HepG2 (cell line): ENCODE measurements around the gene ZNF384. TPM values are rescaled to one million over a fixed set of nuclear protein-coding genes. Genes with fewer than 3 reads are reported as not detected.

Source experiments
- ATAC-seq: fragments of 200-7000 bp; cut with Tn5 transposase; 3 replicates; pipeline ENCODE4 v1.9.1; 2020; ENCODE audit warnings: mild to moderate bottlenecking, moderate library complexity
- BruUV-seq: library from RNA; stranded (reverse); fragments of 400-500 nt; replicated peaks from 2 replicates; lab custom pipeline; 2021; lab: Mats Ljungman, UMichigan
- CTCF ChIA-PET: fragments of 300-600 bp; formaldehyde crosslinking; extraction: SDS; loops from one replicate; lab custom pipeline; 2021; ENCODE audit warnings: low total read pairs, inconsistent platforms, low intra/inter-chr PET ratio; lab: Yijun Ruan, JAX
- POLR2A ChIA-PET: fragments of 350-600 bp; sonication (Branson Sonifier 250); formaldehyde crosslinking; loops from one replicate; lab custom pipeline; 2020; ENCODE audit warnings: antibody characterized with exemption, inconsistent platforms; lab: Yijun Ruan, JAX
- DNase-seq: peaks from one replicate; pipeline ENCODE4 v3.0.0-alpha.2; 2015; ENCODE audit warnings: low spot score
- FAIRE-seq: peaks from 3 replicates; lab custom pipeline; 2011; peaks lifted over from hg19 to GRCh38; lab: Jason Lieb, UNC
- H2AFZ ChIP-seq: one replicate; pipeline ENCODE4 v1.6.1; 2011; ENCODE audit warnings: low read length, inconsistent platforms
- H3K27ac ChIP-seq: fragments of 300-600 bp; 3 replicates; pipeline ENCODE4 v1.8.0; 2011; ENCODE audit warnings: mixed run types, mild to moderate bottlenecking, mixed read lengths, low read length, inconsistent platforms; ENCODE audit not compliant: insufficient read depth; ENCODE audit errors: extremely low read length
- H3K27me3 ChIP-seq, 2 experiments: fragments of 200-600 bp in 1 of 2; 2 replicates in 1 of 2; 3 replicates in 1 of 2; pipeline versions ENCODE4 v1.6.0 to v1.8.0; 2011; ENCODE audit warnings: low read length in 2 of 2, mild to moderate bottlenecking in 2 of 2, moderate library complexity in 2 of 2, inconsistent platforms in 1 of 2; ENCODE audit not compliant: insufficient read depth in 2 of 2, control insufficient read depth in 1 of 2
- H3K36me3 ChIP-seq, 2 experiments: fragments of 200-600 bp in 1 of 2; replicated peaks in 1 of 2; 2 replicates in 1 of 2; 3 replicates in 1 of 2; pipeline versions ENCODE4 v1.5.1 to v1.8.0; 2011; ENCODE audit warnings: low read length in 2 of 2, inconsistent platforms in 1 of 2; ENCODE audit not compliant: insufficient read depth in 2 of 2, control insufficient read depth in 1 of 2
- H3K4me1 ChIP-seq: 2 replicates; pipeline ENCODE4 v1.5.1; 2012; ENCODE audit warnings: low read length, inconsistent platforms; ENCODE audit not compliant: insufficient read depth
- H3K4me2 ChIP-seq: 2 replicates; pipeline ENCODE4 v1.6.0; 2011; ENCODE audit warnings: low read depth, low read length, inconsistent platforms
- H3K4me3 ChIP-seq, 3 experiments: fragments of 200-600 bp in 1 of 3; sonication (generic), shearing (Covaris generic) in 1 of 3; replicated peaks in 1 of 3; 2 replicates each; pipeline ENCODE4 v1.5.1; 2011 to 2016; ENCODE audit warnings: low read length in 3 of 3, inconsistent platforms in 2 of 3, low read depth in 2 of 3, mild to moderate bottlenecking in 2 of 3, control low read depth in 1 of 3, mixed read lengths in 1 of 3; ENCODE audit not compliant: insufficient read depth in 1 of 3
- H3K79me2 ChIP-seq: one replicate; pipeline ENCODE4 v1.6.1; 2011; ENCODE audit warnings: low read length, inconsistent platforms; ENCODE audit not compliant: insufficient read depth
- H3K9ac ChIP-seq: 2 replicates; pipeline ENCODE4 v1.6.0; 2011; ENCODE audit warnings: mild to moderate bottlenecking, low read depth, low read length, inconsistent platforms; ENCODE audit not compliant: insufficient read depth
- H3K9me3 ChIP-seq: 2 replicates; pipeline ENCODE4 v1.5.1; 2012; ENCODE audit warnings: mild to moderate bottlenecking, low read length
- H4K20me1 ChIP-seq: 2 replicates; pipeline ENCODE4 v1.6.0; 2011; ENCODE audit warnings: inconsistent platforms, mild to moderate bottlenecking, low read length, moderate library complexity; ENCODE audit not compliant: insufficient read depth
- GATAD2A ChIP-seq: IDR thresholded peaks from 2 replicates; pipeline ENCODE4 v1.6.1; 2016
- JDP2 ChIP-seq: sonication (generic); formaldehyde crosslinking; IDR thresholded peaks from 2 replicates; pipeline ENCODE4 v1.8.1; 2022; ENCODE audit warnings: missing genetic modification reagents, borderline replicate concordance
- ZNF33B ChIP-seq: sonication (generic); formaldehyde crosslinking; IDR thresholded peaks from 2 replicates; pipeline ENCODE4 v1.5.1; 2020; ENCODE audit warnings: mild to moderate bottlenecking, missing genetic modification reagents
- WGBS: methylation state at CpG from one replicate; pipeline ENCODE4 v1.1.6; 2017; ENCODE audit warnings: low lambda C conversion rate; 5-methylcytosine and 5-hydroxymethylcytosine counted together
- in situ Hi-C: cut with HindIII; loops from 2 replicates; pipeline ENCODE4 v1.10.0; 2017; ENCODE audit warnings: low pct_unique_long_range_greater_than_20kb; ENCODE audit not compliant: extremely low pct_ligation_motif_present
- intact Hi-C: fragments of 100-400 bp; cut with micrococcal nuclease; formaldehyde crosslinking; loops from one replicate; pipeline ENCODE4 v1.10.0; 2022; ENCODE audit not compliant: unreplicated experiment
- polyA plus RNA-seq, 8 experiments: library from polyadenylated mRNA; depleted of rRNA in 3 of 8; stranded (reverse) in 7 of 8; unstranded in 1 of 8; fragments of >200 nt; fragmentation: Illumina TruSeq in 4 of 8; extraction: Trizol in 4 of 8; gene quantifications; 2 replicates each; pipeline versions ENCODE4 v1.2.1 to v1.2.3, GENCODE V29; 2011 to 2016; ENCODE audit warnings: low read depth in 4 of 8, missing spikeins in 1 of 8, mixed read lengths in 1 of 8; ENCODE audit not compliant: insufficient read depth in 1 of 8
- total RNA-seq, 5 experiments: library from RNA; depleted of rRNA; stranded (reverse); fragments of >200 nt; fragmentation: Illumina TruSeq; extraction: Trizol; gene quantifications; 2 replicates each; pipeline ENCODE4 v1.2.3, GENCODE V29; 2016; ENCODE audit warnings: low read depth in 1 of 5
- TF ChIP-seq, protein P1 (sequence below): sonication (generic); formaldehyde crosslinking; IDR thresholded peaks from 2 replicates; pipeline ENCODE4 v1.8.0; 2022; ENCODE audit warnings: mild to moderate bottlenecking, missing genetic modification reagents, borderline replicate concordance
- TF ChIP-seq, protein P2 (sequence below): sonication (generic); formaldehyde crosslinking; IDR thresholded peaks from 2 replicates; pipeline ENCODE4 v1.4.0; 2020; ENCODE audit warnings: missing genetic modification reagents

Gene ZNF384
- total and polyA plus RNA-seq, 2 of the 13 experiments (the other 11 are each of a cell fraction or from before 2014, with no cell fraction given): 23.6 to 55.3 TPM

DNA sequence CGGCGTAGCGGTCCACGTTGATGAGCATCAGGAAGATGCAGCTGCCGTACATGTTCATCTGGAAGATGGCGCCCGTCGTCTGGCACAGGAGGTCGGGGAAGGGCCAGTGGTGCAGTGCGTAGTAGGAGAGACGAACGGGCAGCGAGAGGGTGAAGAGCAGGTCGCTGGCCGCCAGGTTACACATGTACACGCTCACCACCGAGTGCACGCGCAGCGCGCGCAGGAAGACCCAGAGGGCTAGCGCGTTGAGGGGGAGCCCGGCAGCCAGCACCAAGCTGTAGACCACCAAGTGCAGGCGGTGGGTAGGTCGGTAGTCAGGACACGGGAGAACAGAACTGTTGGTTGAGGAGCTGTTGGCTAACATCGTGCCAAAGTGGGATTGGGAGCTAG lies 68.3 kb downstream of the ZNF384 start:
- WGBS: 90% methylated on average over 29 of the region's 29 CpGs
- Histone ChIP-seq H3K9me3 (no peaks in the 10 kb centered on the region), H3K36me3 (no peaks in the 10 kb centered on the region), H3K27me3 (no peaks in the 10 kb centered on the region), H3K4me1 (peaks cover 18% of the 10 kb centered on the region), H2AFZ (no peak overlapping the region), H4K20me1 (no peaks in the 10 kb centered on the region), H3K4me2 (no peak overlapping the region), H3K27ac (no peak overlapping the region), H3K79me2 (no peaks in the 10 kb centered on the region), H3K9ac (no peak overlapping the region), H3K4me3 (no peak overlapping the region)
- ChIA-PET CTCF (no interaction called here), POLR2A (no interaction called here)
- in situ Hi-C loops (no loop called here), intact Hi-C loops (no loop called here)
- FAIRE-seq (no peak), DNase-seq (no peak), ATAC-seq (no peak)
- TF ChIP-seq ZNF33B (CRISPR knock-in tag): no peak
- TF ChIP-seq, protein P1, sequence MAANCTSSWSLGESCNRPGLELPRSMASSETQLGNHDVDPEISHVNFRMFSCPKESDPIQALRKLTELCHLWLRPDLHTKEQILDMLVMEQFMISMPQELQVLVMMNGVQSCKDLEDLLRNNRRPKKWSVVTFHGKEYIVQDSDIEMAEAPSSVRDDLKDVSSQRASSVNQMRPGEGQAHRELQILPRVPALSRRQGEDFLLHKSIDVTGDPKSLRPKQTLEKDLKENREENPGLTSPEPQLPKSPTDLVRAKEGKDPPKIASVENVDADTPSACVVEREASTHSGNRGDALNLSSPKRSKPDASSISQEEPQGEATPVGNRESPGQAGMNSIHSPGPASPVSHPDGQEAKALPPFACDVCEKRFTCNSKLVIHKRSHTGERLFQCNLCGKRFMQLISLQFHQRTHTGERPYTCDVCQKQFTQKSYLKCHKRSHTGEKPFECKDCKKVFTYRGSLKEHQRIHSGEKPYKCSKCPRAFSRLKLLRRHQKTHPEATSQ (CRISPR knock-in tag): no peak
- BruUV-seq: no TSS peak

DNA sequence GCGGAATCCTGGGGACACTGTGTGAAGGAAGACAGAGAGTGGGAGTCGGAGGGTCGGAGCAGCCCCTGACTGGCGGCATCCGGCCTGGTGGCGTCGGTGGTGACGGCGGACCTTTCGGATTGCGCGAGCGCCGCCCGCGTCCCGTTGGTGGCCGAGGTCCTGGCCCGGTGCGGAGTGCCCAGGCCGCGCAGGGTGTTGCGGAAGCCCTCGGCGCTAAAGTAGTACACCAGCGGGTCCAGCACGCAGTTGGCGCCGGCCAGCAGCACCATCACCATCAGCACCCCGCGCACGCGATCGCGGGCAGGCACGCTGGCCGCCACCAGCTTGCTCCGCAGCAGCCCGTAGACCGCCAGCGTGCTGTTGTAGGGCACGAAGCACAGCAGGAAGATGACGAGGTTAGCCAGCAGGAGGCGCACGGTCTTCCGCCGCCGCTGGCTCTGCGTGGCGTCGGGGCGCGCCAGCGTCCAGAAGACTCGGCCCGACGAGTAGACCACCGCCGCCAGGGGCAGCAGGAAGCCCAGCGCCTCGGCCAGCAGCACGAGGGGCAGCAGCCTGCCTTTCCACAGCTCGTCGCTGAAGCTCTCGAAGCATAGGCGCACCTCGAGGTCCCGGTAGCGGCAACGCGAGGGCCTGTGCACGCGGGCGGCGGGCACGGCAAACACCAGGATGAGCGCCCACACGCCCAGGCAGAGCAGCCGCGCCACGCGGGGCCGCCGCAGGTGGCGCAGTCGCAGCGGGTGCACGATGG lies 68.9 kb downstream of the ZNF384 start:
- TF ChIP-seq JDP2 (CRISPR knock-in tag) (no peak), GATAD2A (no peak)
- TF ChIP-seq, protein P2, sequence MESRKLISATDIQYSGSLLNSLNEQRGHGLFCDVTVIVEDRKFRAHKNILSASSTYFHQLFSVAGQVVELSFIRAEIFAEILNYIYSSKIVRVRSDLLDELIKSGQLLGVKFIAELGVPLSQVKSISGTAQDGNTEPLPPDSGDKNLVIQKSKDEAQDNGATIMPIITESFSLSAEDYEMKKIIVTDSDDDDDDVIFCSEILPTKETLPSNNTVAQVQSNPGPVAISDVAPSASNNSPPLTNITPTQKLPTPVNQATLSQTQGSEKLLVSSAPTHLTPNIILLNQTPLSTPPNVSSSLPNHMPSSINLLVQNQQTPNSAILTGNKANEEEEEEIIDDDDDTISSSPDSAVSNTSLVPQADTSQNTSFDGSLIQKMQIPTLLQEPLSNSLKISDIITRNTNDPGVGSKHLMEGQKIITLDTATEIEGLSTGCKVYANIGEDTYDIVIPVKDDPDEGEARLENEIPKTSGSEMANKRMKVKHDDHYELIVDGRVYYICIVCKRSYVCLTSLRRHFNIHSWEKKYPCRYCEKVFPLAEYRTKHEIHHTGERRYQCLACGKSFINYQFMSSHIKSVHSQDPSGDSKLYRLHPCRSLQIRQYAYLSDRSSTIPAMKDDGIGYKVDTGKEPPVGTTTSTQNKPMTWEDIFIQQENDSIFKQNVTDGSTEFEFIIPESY: peak; percentile 88
- ATAC-seq: no peak
- no peaks in the 10 kb centered on the region for H3K79me2 ChIP-seq
- H3K36me3 ChIP-seq: no peaks in the 10 kb centered on the region
- no peaks in the 10 kb centered on the region for H3K9me3 ChIP-seq
- ChIA-PET CTCF (no interaction called here), POLR2A (no interaction called here)
- WGBS: 91% methylated on average over 35 of the region's 88 CpGs
- no peaks in the 10 kb centered on the region for H4K20me1 ChIP-seq
- no peak overlapping the region for H3K4me3 ChIP-seq
- DNase-seq: no peak
- in situ Hi-C loops: no loop called here
- H3K4me2 ChIP-seq: no peak overlapping the region
- H3K27ac ChIP-seq: no peak overlapping the region
- no peak for FAIRE-seq
- intact Hi-C loops: no loop called here
- no peak overlapping the region for H2AFZ ChIP-seq
- no peak overlapping the region for H3K9ac ChIP-seq
- peaks cover 18% of the 10 kb centered on the region for H3K4me1 ChIP-seq
- H3K27me3 ChIP-seq: no peaks in the 10 kb centered on the region
- no TSS peak for BruUV-seq
